Measurements from ENCODE around the gene CCDC183. TPM values are rescaled to one million over a fixed set of nuclear protein-coding genes. Genes with fewer than 3 reads are reported as not detected.

CCDC183 gene
- total and polyA plus RNA-seq, 2 of the 4 experiments (the other 2 are of a cell fraction), result under 0.01 to 0.29 TPM

DNA sequence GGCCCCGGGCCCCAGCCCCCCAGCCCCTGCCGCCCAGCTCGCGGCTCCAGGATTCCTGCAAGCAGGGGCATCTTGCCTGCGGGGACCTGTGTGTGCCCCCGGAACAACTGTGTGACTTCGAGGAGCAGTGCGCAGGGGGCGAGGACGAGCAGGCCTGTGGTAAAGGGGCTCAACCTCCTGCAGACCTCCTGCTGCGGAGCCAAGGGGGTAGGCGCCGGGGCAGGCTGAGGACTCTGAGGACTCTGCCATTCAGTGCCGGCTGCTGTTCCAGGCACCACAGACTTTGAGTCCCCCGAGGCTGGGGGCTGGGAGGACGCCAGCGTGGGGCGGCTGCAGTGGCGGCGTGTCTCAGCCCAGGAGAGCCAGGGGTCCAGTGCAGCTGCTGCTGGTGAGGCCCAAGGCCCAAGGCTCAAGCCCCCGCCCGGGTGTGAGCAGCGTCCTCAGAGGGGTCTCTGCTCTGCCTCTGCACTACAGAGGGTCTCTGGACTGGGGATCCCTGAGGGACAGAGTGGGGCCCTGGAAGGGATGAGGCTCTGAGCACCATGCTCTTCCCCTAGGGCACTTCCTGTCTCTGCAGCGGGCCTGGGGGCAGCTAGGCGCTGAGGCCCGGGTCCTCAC is 59.4 kb downstream of the CCDC183 start:
- no peak overlapping the region for H3K14ac ChIP-seq (replicated peaks; ENCODE audit: low read depth, low read length)
- H3K4me1 ChIP-seq (ENCODE audit: control insufficient read depth, insufficient read depth, low read length), result peaks cover 8% of the 10 kb centered on the region
- H3K27ac ChIP-seq (ENCODE audit: insufficient read depth, low read length), result no peak overlapping the region
- H4K8ac ChIP-seq (ENCODE audit: low read depth in 2 of 2, low read length in 2 of 2), result no peak overlapping the region
- H3K9me1 ChIP-seq (ENCODE audit: insufficient read depth, low read length), result no peaks in the 10 kb centered on the region
- no peak overlapping the region for H4K5ac ChIP-seq (ENCODE audit: low read depth, low read length)
- no peak for DNase-seq
- no peak overlapping the region for H2AFZ ChIP-seq (replicated peaks; ENCODE audit: low read length, poor library complexity)
- ChIA-PET POLR2A (ENCODE audit: unreplicated experiment) (no interaction called here), CTCF (no interaction called here)
- no peak overlapping the region for H2BK120ac ChIP-seq (ENCODE audit: low read depth, low read length)
- 87% methylated on average over 17 of the region's 26 CpGs; no CpG with 5 or more reads in 1 of the 2 experiments for WGBS, 2 experiments (ENCODE audit: extremely low coverage in 2 of 2, insufficient read length in 1 of 2)
- H3K4ac ChIP-seq (ENCODE audit: low read depth, low read length), result no peak overlapping the region
- no peak overlapping the region for H3K4me2 ChIP-seq (ENCODE audit: low read depth, low read length)
- H2AK5ac ChIP-seq (ENCODE audit: low read depth, low read length), result no peak overlapping the region
- ATAC-seq (ENCODE audit: low read depth), result no peak
- no peak overlapping the region for H3K4me3 ChIP-seq (ENCODE audit: insufficient read depth, low read depth, low read length)
- TF ChIP-seq, protein P1, sequence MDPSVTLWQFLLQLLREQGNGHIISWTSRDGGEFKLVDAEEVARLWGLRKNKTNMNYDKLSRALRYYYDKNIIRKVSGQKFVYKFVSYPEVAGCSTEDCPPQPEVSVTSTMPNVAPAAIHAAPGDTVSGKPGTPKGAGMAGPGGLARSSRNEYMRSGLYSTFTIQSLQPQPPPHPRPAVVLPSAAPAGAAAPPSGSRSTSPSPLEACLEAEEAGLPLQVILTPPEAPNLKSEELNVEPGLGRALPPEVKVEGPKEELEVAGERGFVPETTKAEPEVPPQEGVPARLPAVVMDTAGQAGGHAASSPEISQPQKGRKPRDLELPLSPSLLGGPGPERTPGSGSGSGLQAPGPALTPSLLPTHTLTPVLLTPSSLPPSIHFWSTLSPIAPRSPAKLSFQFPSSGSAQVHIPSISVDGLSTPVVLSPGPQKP (IDR thresholded peaks at IDR 0.05; ENCODE audit: borderline replicate concordance, low read depth, low read length), result no peak
- TF ChIP-seq BHLHE40 (IDR thresholded peaks at IDR 0.05; ENCODE audit: low read depth, low read length), result no peak
- no peak for TF ChIP-seq MAZ (IDR thresholded peaks at IDR 0.05; ENCODE audit: borderline replicate concordance, low read depth, low read length)
- no peak for TF ChIP-seq RCOR1 (IDR thresholded peaks at IDR 0.05; ENCODE audit: insufficient replicate concordance, low read length)
- no peak for TF ChIP-seq SMC3 (IDR thresholded peaks at IDR 0.05; ENCODE audit: low read depth, low read length)
- TF ChIP-seq, protein P2, sequence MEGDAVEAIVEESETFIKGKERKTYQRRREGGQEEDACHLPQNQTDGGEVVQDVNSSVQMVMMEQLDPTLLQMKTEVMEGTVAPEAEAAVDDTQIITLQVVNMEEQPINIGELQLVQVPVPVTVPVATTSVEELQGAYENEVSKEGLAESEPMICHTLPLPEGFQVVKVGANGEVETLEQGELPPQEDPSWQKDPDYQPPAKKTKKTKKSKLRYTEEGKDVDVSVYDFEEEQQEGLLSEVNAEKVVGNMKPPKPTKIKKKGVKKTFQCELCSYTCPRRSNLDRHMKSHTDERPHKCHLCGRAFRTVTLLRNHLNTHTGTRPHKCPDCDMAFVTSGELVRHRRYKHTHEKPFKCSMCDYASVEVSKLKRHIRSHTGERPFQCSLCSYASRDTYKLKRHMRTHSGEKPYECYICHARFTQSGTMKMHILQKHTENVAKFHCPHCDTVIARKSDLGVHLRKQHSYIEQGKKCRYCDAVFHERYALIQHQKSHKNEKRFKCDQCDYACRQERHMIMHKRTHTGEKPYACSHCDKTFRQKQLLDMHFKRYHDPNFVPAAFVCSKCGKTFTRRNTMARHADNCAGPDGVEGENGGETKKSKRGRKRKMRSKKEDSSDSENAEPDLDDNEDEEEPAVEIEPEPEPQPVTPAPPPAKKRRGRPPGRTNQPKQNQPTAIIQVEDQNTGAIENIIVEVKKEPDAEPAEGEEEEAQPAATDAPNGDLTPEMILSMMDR (conservative IDR thresholded peaks at IDR 0.05; ENCODE audit: low read depth, low read length), result no peak
- TF ChIP-seq CEBPB (IDR thresholded peaks at IDR 0.05; ENCODE audit: low read depth, low read length), result no peak
- no peak for TF ChIP-seq RFX5 (IDR thresholded peaks at IDR 0.05; ENCODE audit: low read depth, low read length)
- no peak for TF ChIP-seq RAD21 (IDR thresholded peaks at IDR 0.05; ENCODE audit: low read length)
- TF ChIP-seq MAFK (IDR thresholded peaks at IDR 0.05; ENCODE audit: low read depth, low read length), result no peak
- no peak for TF ChIP-seq CHD1 (IDR thresholded peaks at IDR 0.05; ENCODE audit: low read depth, low read length)
- TF ChIP-seq NFE2L2 (IDR thresholded peaks at IDR 0.05; ENCODE audit: low read depth, low read length), result no peak
- TF ChIP-seq FOS (IDR thresholded peaks at IDR 0.05; ENCODE audit: low read depth, low read length), result no peak
- TF ChIP-seq POLR2A (IDR thresholded peaks at IDR 0.05; ENCODE audit: low read depth, low read length), result no peak
- H4K91ac ChIP-seq (ENCODE audit: insufficient read depth, low read depth, low read length), result no peak overlapping the region
- no peaks in the 10 kb centered on the region for H3K27me3 ChIP-seq (ENCODE audit: control insufficient read depth, insufficient read depth, low read length)
- H3K56ac ChIP-seq (ENCODE audit: extremely low read depth, insufficient read depth, low read length), result no peak overlapping the region
- no peak overlapping the region for H2AK9ac ChIP-seq (replicated peaks; ENCODE audit: low read depth, low read length, poor library complexity)
- no peak overlapping the region for H2BK15ac ChIP-seq (ENCODE audit: low read depth, low read length)
- H3K9ac ChIP-seq (ENCODE audit: low read depth, low read length), result no peak overlapping the region
- dilution Hi-C loops (cut with HindIII; ENCODE audit: low sequenced_read_pairs, unreplicated experiment) (no loop called here), intact Hi-C loops (cut with micrococcal nuclease) (no loop called here), in situ Hi-C loops (cut with MboI; ENCODE audit: low sequenced_read_pairs) (no loop called here)
- no peak overlapping the region for H2BK5ac ChIP-seq (ENCODE audit: low read depth, low read length, poor library complexity, severe bottlenecking)
- peaks cover 0 to 13% of the 10 kb centered on the region in 2 experiments; a peak in 2 of 4 replicates for H3K79me1 ChIP-seq (ENCODE audit: low read depth in 1 of 2, low read length in 2 of 2)
- BruUV-seq (replicated peaks), result no TSS peak
- no peak overlapping the region for H3K18ac ChIP-seq (ENCODE audit: low read depth, low read length)
- H2BK20ac ChIP-seq (ENCODE audit: low read depth, low read length), result no peak overlapping the region
- H3K23ac ChIP-seq (ENCODE audit: low read depth, low read length), result no peak overlapping the region
- peaks cover 12% of the 10 kb centered on the region; the same call in 1 of the 2 replicates for H3K36me3 ChIP-seq (ENCODE audit: control insufficient read depth, insufficient read depth, low read length)
- no peaks in the 10 kb centered on the region for H3K9me3 ChIP-seq (ENCODE audit: control insufficient read depth, insufficient read depth, low read length)
- peaks cover 6% of the 10 kb centered on the region for H4K20me1 ChIP-seq (ENCODE audit: insufficient read depth, low read length)
